ENCODE measurements around the gene WDR36.

- TF ChIP-seq POLR2A (IDR thresholded peaks at IDR 0.05) (no peak), CTCF (IDR thresholded peaks at IDR 0.05 in 8 of 11, conservative IDR thresholded peaks at IDR 0.05 in 3 of 11) (no peak)
These were observed 45.9 kb downstream of the WDR36 start for GRCh38 chr5:111138096-111138495.
